ENCODE measurements around the gene PEX3.

Gene PEX3

GRCh38 chr6:143450453-143451371 is at the start of gene PEX3, which contains the start of gene ADAT2:
Gene PEX3 (plus strand): TSS chr6:143450805. CDS start chr6:143451043, 238 bp downstream.
Gene ADAT2 (minus strand): TSS chr6:143450695. CDS start chr6:143450658, 37 bp downstream.
- in situ Hi-C loops (cut with HindIII; ENCODE audit: low sequenced_read_pairs): no loop called here
- TF ChIP-seq CTCF (IDR thresholded peaks at IDR 0.05; ENCODE audit: low read depth, low read length): no peak

GRCh38 chr6:143401068-143401446 is 49.5 kb upstream of the PEX3 start:
- H3K4me3 ChIP-seq (ENCODE audit: low read depth, low read length): no peak overlapping the region
- no peak for TF ChIP-seq CTCF (IDR thresholded peaks at IDR 0.05; ENCODE audit: low read depth, low read length)
- in situ Hi-C loops (cut with HindIII; ENCODE audit: low sequenced_read_pairs): no loop called here
- no peak for DNase-seq (ENCODE audit: low read depth, low spot score)

More at GRCh38 chr6:143450453-143451371, at the start of gene PEX3, which contains the start of gene ADAT2:
- H3K4me3 ChIP-seq (ENCODE audit: low read depth, low read length): peak within 1 kb of the TSS; percentile 93
- DNase-seq (ENCODE audit: low read depth, low spot score): peak; percentile 97

- H3K4me3 ChIP-seq (ENCODE audit: low read depth, low read length): no peak overlapping the region
Measured at GRCh38 chr6:143401636-143402370, 48.8 kb upstream of the PEX3 start.

GRCh38 chr6:143402721-143403336 is 47.8 kb upstream of the PEX3 start:
- no peak overlapping the region for H3K4me3 ChIP-seq (ENCODE audit: low read depth, low read length)
- no peak for TF ChIP-seq CTCF (IDR thresholded peaks at IDR 0.05; ENCODE audit: low read depth, low read length)
- in situ Hi-C loops (cut with HindIII; ENCODE audit: low sequenced_read_pairs): no loop called here
- no peak for DNase-seq (ENCODE audit: low read depth, low spot score)

More at GRCh38 chr6:143401636-143402370, 48.8 kb upstream of the PEX3 start:
- no peak for DNase-seq (ENCODE audit: low read depth, low spot score)
- TF ChIP-seq CTCF (IDR thresholded peaks at IDR 0.05; ENCODE audit: low read depth, low read length): no peak
- in situ Hi-C loops (cut with HindIII; ENCODE audit: low sequenced_read_pairs): no loop called here

GRCh38 chr6:143405373-143406154 is 45.0 kb upstream of the PEX3 start:
- DNase-seq (ENCODE audit: low read depth, low spot score): peak; percentile 67
- H3K4me3 ChIP-seq (ENCODE audit: low read depth, low read length): no peak overlapping the region
- in situ Hi-C loops (cut with HindIII; ENCODE audit: low sequenced_read_pairs): no loop called here
- TF ChIP-seq CTCF (IDR thresholded peaks at IDR 0.05; ENCODE audit: low read depth, low read length): no peak
